Right ventricle myocardium superior (tissue), 1 donor: ENCODE results near the gene SNX20. TPM values are rescaled to one million over a fixed set of nuclear protein-coding genes. Genes with fewer than 3 reads are reported as not detected.

ENCODE experiments used
- ATAC-seq: fragments of 200-7000 bp; cut with Tn5 transposase; one replicate; pipeline ENCODE4 v1.9.1; 2020; ENCODE audit warnings: mild to moderate bottlenecking; ENCODE audit not compliant: poor library complexity
- DNase-seq: peaks from one replicate; pipeline ENCODE4 v3.0.0-alpha.2; 2020
- intact Hi-C: fragments of 100-400 bp; cut with DNase I; formaldehyde crosslinking; loops from one replicate; pipeline ENCODE4 v1.11.2; 2022
- total RNA-seq: library from RNA; stranded (reverse); fragmentation: NEBNext Ultra II Directional; extraction: Animal tissue kit (Norgen Biotek cat#: 25700); gene quantifications from one replicate; pipeline ENCODE4 v1.2.1, GENCODE V29; 2021
- donor health status: DM: no; HTN: yes; CAD: no; lungs with severe emphysema.

SNX20 gene
- total RNA-seq, 1 donor from 2014 or later = 0.62 TPM

DNA sequence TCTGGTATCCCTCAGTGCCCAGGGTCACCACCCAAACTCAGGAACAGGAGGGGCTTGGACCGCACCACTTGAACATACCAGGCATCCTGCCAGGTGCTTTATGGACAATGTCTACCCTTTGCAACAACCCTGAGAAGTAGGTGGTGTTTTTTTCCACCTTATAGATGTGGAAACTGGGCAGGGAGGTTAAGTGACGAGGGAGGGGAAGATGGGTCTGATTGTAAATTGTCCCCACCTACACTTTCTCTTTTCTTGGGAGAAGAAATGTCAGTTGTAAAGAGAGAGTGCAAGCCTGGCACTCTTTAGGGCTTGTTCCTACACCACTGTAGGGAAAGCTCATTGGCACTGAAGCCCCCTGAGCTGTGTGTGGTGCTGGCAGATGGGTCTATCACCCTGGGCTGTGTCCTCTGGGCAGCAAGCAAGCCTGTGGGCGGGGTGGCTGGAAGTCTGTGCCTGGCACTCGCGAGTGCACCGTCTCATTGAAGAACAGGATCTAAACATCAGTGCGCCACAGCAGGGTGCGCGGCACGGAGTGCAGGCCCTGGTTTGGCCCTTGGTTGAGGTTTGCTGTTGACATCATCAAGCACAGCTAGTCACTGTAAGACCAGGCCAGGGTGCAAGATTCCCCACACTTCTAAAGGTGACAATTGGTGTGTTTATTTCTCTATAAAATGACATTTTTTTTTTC, 27.4 kb upstream of the SNX20 start:
- DNase-seq = no peak
- intact Hi-C loops = no loop called here
- ATAC-seq = peak; percentile 44

DNA sequence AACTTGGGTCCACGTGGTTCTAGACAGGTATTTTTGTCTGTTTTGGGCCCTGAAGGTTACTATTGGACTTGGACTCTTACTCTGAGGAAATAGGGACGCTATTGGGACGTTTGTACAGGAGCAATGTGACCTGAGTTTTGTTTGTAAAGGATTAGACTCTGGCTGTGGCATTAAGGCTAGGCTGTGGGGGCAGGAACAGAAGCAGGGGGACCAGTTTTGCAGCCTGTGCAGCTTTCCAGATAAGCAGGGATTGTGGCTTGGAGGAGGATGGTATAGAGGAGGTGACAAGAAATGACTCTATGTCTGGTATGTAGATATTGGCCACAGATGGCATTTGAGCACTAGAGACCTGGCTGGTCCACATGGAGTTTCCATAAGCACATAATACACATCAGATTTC, 25.1 kb upstream of the SNX20 start:
- intact Hi-C loops = no loop called here
- no peak for DNase-seq
- ATAC-seq = no peak

DNA sequence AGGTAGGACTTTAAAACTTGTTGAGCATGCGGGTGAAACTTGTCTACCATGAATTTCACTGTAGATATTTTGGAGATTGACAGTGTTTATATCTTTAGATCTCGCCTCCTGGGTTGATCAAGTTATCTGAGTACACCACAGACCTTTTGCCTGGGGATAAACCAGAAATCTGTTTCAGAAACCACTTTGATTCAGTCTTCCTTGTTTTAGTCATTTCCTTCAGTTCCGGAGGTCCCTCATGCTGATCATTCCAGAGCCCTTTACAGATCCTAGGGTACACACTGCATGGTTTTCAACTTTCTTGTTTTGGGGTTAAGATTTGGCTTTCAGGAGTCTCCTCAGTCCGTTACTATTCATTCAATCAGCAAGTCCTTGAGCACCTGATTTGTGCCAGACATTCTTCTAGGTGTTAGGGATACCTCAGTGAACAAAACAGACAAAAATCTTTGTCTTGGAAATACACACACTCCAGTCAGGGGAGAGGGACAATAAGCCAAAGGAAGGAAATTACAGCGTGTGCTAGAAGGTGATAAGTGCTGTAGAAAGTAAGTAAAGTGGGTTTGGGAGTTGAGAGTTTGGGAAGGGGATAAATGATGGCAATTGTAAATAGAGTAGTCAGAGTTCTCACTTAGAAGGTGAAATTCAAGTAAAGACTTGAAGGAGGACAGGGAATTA, 24.5 kb upstream of the SNX20 start:
- DNase-seq (no peak), ATAC-seq (no peak)
- intact Hi-C loops = no loop called here

DNA sequence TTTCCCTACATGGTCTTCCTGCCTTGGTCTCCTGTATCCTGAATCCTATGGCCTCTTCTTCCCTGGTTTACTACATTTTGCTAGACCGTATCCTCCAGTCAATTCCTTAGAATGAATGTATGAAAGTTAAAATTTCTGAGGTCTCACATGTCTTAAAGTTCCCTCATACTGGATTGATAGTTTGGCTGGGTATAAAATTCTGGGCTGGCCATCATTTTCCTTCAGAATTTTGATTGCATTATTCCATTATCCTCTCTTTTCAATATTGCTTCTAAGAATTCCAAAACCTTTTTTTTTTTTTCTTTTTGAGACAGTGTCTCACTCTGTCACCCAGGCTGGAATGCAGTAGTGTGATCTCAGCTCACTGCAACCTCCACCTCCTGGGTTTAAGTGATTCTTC, 23.1 kb upstream of the SNX20 start:
- ATAC-seq = no peak
- no peak for DNase-seq
- intact Hi-C loops = no loop called here

DNA sequence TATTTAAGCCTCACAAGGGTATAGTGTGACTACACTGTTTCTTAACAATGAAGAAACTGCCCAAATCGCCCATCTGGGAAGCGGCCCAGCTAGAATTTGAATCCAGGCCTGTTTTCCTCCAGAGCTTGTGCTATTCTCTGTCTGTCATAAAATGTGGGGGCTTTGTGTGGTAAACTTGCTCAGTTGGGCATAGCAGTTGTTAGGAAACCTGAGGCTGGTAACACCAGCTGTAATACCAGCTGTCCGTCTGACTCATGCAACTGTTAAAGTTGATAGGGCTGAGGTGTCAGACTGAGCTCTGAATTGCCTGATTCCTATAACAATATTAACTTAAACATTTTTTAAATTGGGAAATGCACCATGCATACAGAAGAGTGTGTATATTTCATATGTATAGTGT, 21.6 kb upstream of the SNX20 start:
- ATAC-seq (no peak), DNase-seq (no peak)
- intact Hi-C loops = no loop called here

DNA sequence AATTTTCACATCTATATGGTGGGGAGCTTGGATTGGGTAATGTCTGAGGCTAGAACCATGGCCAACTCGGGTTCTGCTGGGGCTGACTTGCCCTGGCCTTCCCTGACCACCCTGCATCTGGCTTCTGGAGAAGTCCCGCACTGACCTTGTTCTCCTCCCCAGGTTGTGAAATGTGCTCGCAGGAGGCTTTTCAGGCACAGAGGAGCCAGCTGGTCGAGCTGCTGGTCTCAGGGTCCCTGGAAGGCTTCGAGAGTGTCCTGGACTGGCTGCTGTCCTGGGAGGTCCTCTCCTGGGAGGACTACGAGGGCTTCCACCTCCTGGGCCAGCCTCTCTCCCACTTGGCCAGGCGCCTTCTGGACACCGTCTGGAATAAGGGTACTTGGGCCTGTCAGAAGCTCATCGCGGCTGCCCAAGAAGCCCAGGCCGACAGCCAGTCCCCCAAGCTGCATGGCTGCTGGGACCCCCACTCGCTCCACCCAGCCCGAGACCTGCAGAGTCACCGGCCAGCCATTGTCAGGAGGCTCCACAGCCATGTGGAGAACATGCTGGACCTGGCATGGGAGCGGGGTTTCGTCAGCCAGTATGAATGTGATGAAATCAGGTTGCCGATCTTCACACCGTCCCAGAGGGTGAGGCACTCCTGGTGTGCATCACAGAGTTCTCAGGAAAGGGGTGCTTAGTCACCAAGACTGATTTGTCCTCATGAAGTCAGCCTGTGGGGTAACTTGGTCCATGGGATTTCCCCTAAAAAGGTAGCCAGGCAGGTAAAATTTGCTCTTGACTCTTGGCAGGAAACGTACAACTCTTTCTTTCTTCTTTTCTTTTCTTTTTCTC, 18.4 kb upstream of the SNX20 start:
- ATAC-seq = no peak
- intact Hi-C loops = no loop called here
- no peak for DNase-seq

DNA sequence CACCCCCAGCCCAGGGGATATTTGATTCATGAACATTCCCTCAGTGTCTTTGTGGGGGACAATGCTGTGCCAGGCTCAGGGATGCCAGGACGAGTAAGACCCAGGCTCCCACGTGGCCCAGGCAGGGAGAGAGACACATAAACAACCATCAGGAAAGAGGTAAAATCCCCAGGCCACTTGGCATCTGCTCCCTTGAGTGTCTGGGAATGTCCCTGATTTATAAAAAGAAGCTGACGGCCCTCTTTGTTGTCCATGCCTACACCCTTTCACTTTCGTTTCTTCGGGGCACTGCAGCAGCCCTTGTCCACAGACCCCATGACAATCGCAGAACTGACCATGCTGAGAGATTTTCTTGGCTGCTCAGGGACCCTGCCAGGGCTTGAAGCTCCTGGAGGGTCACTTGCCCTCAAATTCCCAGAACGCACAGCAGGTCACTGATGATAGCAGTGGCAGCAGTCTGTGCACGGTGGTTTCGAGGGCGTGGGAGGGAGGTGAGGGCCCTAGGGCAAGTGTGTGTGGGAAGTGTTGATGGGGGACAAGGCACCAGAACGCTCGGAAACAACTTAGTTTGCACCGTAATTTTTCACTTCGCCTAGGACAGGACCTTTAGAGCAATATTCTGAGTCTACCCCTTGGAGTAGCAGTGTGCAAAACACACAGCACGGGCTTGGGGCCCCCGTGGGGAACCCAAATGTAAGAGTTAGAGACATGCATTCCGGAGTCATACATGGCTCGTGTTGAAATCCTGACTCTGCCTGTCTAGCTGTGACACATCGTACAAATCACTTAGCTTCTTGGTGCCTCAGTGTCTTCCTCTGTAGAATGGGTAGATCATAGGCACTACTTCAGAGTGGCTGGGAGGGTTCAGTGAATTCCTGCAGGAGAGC, 17.0 kb upstream of the SNX20 start:
- DNase-seq = no peak
- peak; percentile 75 for ATAC-seq
- intact Hi-C loops = no loop called here

DNA sequence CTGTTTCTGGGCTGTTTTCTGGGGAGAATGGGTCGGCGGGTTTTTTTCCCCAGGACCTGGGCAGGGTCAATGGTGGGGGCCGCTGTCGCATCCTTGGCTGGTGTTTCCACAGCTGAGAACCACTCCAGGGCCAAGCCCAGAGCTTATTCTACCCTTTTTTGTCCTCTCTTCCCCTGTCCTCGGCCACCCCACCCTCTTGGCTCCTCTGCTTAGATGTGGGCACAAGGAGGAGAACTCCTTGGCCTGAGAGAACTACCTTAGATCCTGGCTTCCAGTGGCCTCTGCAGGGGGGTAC, 16.3 kb upstream of the SNX20 start:
- ATAC-seq (no peak), DNase-seq (no peak)
- intact Hi-C loops = no loop called here

DNA sequence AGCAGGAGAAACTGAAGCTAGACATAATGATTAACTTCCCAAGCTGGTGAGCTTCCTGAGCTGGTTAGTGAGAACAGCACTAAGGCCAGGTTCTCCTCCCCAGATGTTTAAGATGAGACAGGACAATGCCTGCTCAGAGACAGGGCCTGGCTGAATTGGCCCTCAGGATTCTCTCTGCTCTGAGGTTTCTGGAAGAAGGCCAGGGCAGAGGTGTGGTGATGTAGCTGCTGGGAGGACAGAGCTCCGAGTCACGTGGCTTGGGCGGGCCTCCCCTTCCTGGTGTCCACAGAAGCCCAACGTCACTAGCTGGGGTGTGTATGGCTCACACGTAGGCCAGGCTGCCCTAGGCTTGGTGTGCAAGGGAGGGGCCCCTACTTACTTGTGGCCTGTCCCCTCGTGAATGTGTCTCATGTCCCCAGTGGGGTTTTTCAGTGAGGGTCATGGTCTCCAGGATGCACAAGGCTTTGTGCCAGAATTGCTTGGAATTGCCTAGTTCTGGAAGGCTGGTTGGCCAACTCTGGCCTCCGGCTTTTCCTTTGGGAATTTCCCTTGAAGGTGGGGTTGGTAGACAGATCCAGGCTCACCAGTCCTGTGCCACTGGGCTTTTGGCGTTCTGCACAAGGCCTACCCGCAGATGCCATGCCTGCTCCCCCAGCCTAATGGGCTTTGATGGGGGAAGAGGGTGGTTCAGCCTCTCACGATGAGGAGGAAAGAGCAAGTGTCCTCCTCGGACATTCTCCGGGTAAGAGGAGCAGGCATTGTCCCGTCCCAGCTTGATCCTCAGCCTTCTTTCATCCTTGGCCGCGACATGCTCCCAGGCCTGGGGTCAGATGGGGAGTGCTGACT, 15.7 kb upstream of the SNX20 start:
- peak; percentile 76 for ATAC-seq
- intact Hi-C loops = no loop called here
- DNase-seq = peak; percentile 90

DNA sequence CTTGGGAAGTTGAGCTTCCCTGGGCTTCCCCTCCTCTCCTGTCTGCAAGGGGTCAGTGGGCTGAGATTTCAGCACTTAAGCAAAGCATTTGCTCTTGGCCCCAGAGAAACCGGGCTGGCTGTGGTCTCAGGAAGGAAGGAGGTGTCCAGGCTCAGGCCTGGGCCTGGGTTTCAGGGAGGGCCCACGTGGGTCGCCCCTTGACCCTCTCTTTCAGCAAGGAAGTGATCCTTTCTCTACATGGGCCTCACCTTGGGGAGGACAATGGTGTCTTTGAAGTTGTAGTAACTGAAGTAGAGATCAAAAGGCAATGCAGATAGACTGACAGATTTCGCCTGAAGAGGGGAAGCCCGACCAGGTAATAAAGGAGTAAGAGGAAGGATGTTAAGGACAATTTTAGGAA, 15.0 kb upstream of the SNX20 start:
- DNase-seq = no peak

DNA sequence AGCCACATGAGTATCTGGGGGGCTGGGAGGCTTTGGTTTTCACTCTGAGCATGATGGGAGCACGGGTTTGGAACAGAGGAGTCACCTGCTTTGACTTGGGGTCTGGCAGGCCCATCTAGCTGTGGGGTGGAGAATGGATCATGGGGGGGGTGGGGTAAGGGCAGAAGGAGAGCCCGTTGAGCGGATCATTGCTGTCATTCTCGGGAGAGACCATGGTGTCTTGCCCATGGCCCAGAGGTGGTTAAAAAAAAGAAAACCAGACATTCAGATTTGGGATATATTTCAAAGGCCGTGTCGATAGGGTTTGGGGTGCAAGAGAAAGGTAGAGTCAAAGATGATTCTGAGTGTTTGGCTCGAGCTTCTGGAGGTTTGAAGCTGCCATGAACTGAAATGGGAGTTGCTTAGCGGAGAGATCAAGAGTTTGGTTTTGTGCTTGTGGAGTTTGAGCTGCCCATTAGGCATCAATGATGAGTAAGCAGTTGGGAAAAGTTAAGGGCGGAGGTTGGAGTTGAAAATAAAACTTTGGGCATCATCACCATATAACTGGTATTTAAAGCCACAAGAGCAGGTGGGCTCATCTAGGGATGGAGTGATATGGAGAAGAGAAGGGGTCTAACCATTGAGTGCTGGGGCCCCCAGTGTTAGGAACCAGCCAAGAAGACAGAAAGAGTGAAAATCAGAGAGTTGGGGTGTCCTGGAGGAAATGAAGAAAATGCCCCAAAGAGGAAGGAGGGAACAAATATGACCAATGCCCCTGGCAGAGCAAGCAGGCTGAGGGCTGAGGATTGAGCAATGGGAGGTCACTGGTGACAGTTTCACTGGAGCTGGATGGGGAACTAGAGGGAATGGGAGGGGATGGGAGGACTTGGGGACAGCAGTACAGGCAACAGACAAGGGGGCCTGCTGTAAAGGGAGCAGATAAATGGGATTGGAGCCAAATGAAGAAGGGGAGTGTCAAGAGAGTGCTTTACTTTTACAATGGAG, 14.2 kb upstream of the SNX20 start:
- intact Hi-C loops = no loop called here
- ATAC-seq (peak; percentile 46), DNase-seq (peak; percentile 61)

More for the DNA sequence above, 15.0 kb upstream of the SNX20 start:
- ATAC-seq = no peak
- intact Hi-C loops = no loop called here

DNA sequence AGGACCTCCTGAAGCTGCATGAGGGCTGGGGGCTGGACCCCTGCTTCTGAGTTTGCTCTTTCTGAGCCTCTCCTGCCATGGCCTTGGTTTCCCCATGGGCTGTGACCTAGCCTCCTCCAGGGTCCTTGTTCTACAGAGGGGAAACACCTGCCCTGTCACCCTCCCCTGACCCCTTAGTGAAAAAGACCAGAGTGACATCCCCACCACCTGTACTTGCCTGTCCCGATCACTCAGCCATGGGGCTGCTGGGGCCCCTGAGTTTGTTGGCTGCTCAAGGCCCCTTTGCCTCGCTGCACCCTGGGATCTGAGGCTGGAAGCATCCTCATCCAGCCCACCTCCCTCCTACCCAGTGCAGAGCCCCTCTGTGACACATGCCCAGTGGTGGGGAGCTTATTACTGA, 13.1 kb upstream of the SNX20 start:
- DNase-seq = no peak
- intact Hi-C loops = no loop called here

DNA sequence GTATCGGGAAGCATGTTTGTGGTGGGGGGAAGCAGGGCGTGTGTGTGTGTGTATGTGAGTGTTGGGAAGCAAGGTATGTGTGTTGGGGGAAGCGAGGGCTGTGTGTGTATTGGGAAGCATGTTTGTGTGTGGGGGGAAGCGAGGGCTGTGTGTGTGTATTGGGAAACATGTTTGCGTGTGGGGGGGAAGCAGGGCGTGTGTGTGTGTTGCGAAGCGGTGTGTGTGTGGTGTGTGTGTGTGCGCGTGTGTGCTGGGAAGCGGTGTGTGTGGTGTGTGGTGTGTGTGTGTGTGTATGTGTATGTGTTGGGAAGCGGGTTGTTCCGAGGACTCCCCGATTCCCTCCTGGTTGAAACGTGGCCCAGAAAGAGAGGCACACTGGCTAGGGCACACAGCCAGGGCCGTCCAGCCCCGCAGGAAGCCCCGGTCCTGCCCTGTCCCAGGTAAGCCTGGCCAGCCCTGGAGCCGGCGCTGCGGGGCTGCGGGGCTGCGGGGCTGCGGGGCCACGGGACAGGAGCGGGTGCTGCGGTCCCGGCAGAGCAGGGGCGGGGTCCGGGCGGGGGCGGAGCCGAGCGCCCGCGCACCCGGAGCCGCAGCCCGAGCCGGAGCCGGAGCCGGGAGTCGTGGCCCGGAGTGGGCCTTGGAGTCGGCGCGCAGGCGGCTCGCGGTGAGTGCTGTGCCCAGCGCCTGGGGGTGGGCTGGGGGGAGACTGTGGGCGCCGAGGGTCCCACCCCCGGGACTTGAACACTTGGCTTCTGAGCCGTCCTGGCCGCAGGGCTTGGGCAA, 12.1 kb upstream of the SNX20 start, which contains the start of gene NOD2:
NOD2 (plus strand) TSS at position 608 of the 783 bp plus-strand sequence. CDS start 5,890 bp downstream, outside the sequence.
- intact Hi-C loops = no loop called here
- no peak for DNase-seq
- ATAC-seq = peak; percentile 57

More for the DNA sequence above, 13.1 kb upstream of the SNX20 start:
- ATAC-seq = no peak

DNA sequence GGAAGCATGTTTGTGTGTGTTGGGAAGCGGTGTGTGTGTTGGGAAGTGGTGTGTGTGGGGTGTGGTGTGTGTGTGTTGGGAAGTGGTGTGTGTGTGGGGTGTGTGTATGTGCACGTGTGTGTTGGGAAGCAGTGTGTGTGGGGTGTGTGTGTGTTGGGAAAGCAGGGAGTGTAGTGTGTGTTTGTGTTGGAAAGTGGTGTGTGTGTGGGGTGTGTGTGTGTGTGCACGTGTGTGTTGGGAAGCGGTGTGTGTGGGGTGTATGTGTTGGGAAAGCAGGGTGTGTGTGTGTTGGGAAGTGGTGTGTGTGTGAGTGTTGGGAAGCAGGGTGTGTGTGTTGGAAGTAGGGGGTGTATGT, 11.5 kb upstream of the SNX20 start:
- DNase-seq (no peak), ATAC-seq (no peak)
- intact Hi-C loops = no loop called here

DNA sequence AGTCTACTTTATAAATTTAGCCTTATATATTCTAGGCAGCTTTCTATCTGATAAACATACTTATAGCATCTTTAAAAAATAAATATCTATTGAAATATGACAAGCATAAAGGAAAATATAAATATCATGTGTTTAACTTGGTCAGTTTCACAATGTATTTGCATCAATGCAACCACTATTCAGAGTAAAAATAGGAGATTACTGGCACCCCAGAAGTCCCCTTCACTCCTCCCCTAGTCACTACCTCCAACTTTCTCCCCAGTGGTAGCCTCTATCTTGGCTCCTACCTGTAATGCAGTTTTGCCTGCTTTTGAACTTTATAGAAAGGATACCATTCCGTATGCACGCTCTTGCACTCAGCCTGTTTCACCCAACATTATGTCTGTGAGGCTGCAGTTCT, 9.1 kb upstream of the SNX20 start:
- ATAC-seq (no peak), DNase-seq (no peak)
- intact Hi-C loops = no loop called here

DNA sequence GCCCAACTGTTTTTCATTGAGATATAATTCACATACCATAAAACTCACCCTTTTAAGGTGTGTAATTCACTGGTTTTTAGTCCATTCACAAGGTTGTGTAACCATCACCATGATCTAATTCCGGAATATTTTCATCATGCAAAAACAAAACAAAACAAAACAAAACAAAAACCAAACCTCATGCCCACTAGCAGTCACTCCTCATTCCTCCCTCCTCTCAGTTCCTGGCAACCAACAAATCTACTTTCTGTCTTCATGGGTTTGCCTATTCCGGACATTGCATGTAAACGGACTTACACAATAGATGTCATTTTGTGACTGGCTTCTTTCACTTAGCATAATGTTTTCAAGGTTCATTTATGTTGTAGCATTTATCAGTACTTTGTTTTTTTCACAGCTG, 7.8 kb upstream of the SNX20 start:
- DNase-seq = no peak
- intact Hi-C loops = no loop called here

More for the DNA sequence above, 7.8 kb upstream of the SNX20 start:
- no peak for ATAC-seq
